SK-N-MC (cell line): ENCODE results near the gene TRIM62.

Source experiments
- DNase-seq: peaks from one replicate; pipeline ENCODE4 v3.0.0-alpha.2; 2011; ENCODE audit warnings: low read depth, low spot score
- H3K27ac ChIP-seq: fragments of 200-600 bp; sonication (generic); 2 replicates; pipeline ENCODE4 v1.5.1; 2016; ENCODE audit warnings: mixed run types
- H3K36me3 ChIP-seq: fragments of 200-600 bp; sonication (generic); 2 replicates; pipeline ENCODE4 v1.6.1; 2017; ENCODE audit warnings: antibody characterized with exemption, low read length, mixed read lengths; ENCODE audit not compliant: insufficient read depth
- H3K4me3 ChIP-seq: fragments of 200-600 bp; sonication (generic); 2 replicates; pipeline ENCODE4 v1.5.1; 2016
- H3K9ac ChIP-seq: fragments of 200-600 bp; sonication (generic); 2 replicates; pipeline ENCODE4 v1.8.0; 2017; ENCODE audit warnings: mixed run types, mixed read lengths; ENCODE audit not compliant: insufficient read length
- H3K9me3 ChIP-seq: fragments of 200-600 bp; sonication (generic); 2 replicates; pipeline ENCODE4 v1.6.1; 2017; ENCODE audit warnings: low read depth, mild to moderate bottlenecking, antibody characterized with exemption, low read length, moderate library complexity, mixed read lengths
- EZH2 ChIP-seq: fragments of 200-600 bp; sonication (generic); IDR thresholded peaks from one replicate; pipeline ENCODE4 v1.6.1; 2017; ENCODE audit warnings: antibody characterized with exemption
- FOXP2 ChIP-seq: optimal IDR thresholded peaks from 2 replicates; pipeline ENCODE3; 2011; ENCODE audit warnings: mild to moderate bottlenecking, moderate library complexity; ENCODE audit not compliant: insufficient read depth; ENCODE audit errors: extremely low read length, control extremely low read depth
- POLR2AphosphoS5 ChIP-seq: IDR thresholded peaks from 2 replicates; pipeline ENCODE4 v1.6.1; 2012; ENCODE audit warnings: mild to moderate bottlenecking, low read depth, low read length, borderline replicate concordance

The TRIM62 gene

GRCh38 chr1:33183306-33183705 is 1.5 kb upstream of the TRIM62 start:
- H3K36me3 ChIP-seq: no peaks in the 10 kb centered on the region
- H3K4me3 ChIP-seq: no peak overlapping the region
- no peak for DNase-seq
- no peak overlapping the region for H3K9ac ChIP-seq
- no peaks in the 10 kb centered on the region for H3K9me3 ChIP-seq
- no peak for TF ChIP-seq POLR2AphosphoS5
- no peak overlapping the region for H3K27ac ChIP-seq

GRCh38 chr1:33182896-33183295 is 1.1 kb upstream of the TRIM62 start:
- no peak for TF ChIP-seq EZH2
- no peak for TF ChIP-seq FOXP2
- TF ChIP-seq POLR2AphosphoS5: no peak
- no peak overlapping the region for H3K9ac ChIP-seq
- no peak overlapping the region for H3K27ac ChIP-seq
- no peaks in the 10 kb centered on the region for H3K9me3 ChIP-seq
- DNase-seq: no peak
- no peaks in the 10 kb centered on the region for H3K36me3 ChIP-seq
- H3K4me3 ChIP-seq: peak overlapping the region; percentile 87

- Histone ChIP-seq H3K27ac (peak overlapping the region; percentile 60; the same call in 1 of the 2 replicates), H3K9me3 (no peaks in the 10 kb centered on the region), H3K4me3 (peak overlapping the region; percentile 87), H3K9ac (peak overlapping the region; percentile 45), H3K36me3 (no peaks in the 10 kb centered on the region)
- no peak for TF ChIP-seq POLR2AphosphoS5
- TF ChIP-seq EZH2: no peak
- TF ChIP-seq FOXP2: no peak
- DNase-seq: no peak
Observed at GRCh38 chr1:33182401-33182841, 578 bp upstream of the TRIM62 start.

GRCh38 chr1:33180911-33181890 is 642 bp downstream of the TRIM62 start:
- Histone ChIP-seq H3K9me3 (no peaks in the 10 kb centered on the region), H3K36me3 (no peaks in the 10 kb centered on the region), H3K27ac (no peak overlapping the region), H3K9ac (no peak overlapping the region), H3K4me3 (peak overlapping the region; percentile 87)
- DNase-seq: no peak
- TF ChIP-seq FOXP2 (no peak), POLR2AphosphoS5 (no peak), EZH2 (no peak)

GRCh38 chr1:33180226-33180910 is 1.5 kb downstream of the TRIM62 start:
- peak overlapping the region; percentile 87; the same call in 1 of the 2 replicates for H3K4me3 ChIP-seq
- no peak overlapping the region for H3K27ac ChIP-seq
- no peaks in the 10 kb centered on the region for H3K36me3 ChIP-seq
- no peak for DNase-seq
- H3K9me3 ChIP-seq: no peaks in the 10 kb centered on the region
- H3K9ac ChIP-seq: no peak overlapping the region
- no peak for TF ChIP-seq EZH2
- no peak for TF ChIP-seq POLR2AphosphoS5
- no peak for TF ChIP-seq FOXP2

- TF ChIP-seq POLR2AphosphoS5 (no peak), FOXP2 (no peak), EZH2 (no peak)
- Histone ChIP-seq H3K36me3 (no peaks in the 10 kb centered on the region), H3K9me3 (no peaks in the 10 kb centered on the region), H3K4me3 (no peak overlapping the region), H3K27ac (no peak overlapping the region), H3K9ac (no peak overlapping the region)
- DNase-seq: no peak
Observed at GRCh38 chr1:33178836-33179439, 2.9 kb downstream of the TRIM62 start.

- H3K36me3 ChIP-seq: no peaks in the 10 kb centered on the region
- no peak for DNase-seq
- no peaks in the 10 kb centered on the region for H3K9me3 ChIP-seq
- H3K4me3 ChIP-seq: no peak overlapping the region
- TF ChIP-seq FOXP2 (no peak), EZH2 (no peak), POLR2AphosphoS5 (no peak)
- no peak overlapping the region for H3K9ac ChIP-seq
- H3K27ac ChIP-seq: no peak overlapping the region
Observed at GRCh38 chr1:33177996-33178540, 3.8 kb downstream of the TRIM62 start.

- Histone ChIP-seq H3K27ac (no peak overlapping the region), H3K9me3 (no peaks in the 10 kb centered on the region), H3K9ac (no peak overlapping the region), H3K36me3 (no peaks in the 10 kb centered on the region), H3K4me3 (no peak overlapping the region)
- no peak for DNase-seq
- TF ChIP-seq POLR2AphosphoS5: no peak
- no peak for TF ChIP-seq FOXP2
Observed at GRCh38 chr1:33176887-33177286, 5.0 kb downstream of the TRIM62 start.
